ENCODE data around the gene LGALS3BP. TPM values are rescaled to one million over a fixed set of nuclear protein-coding genes. Genes with fewer than 3 reads are reported as not detected.

Gene LGALS3BP
- total RNA-seq, 1 donor from 2014 or later: 373 TPM

DNA sequence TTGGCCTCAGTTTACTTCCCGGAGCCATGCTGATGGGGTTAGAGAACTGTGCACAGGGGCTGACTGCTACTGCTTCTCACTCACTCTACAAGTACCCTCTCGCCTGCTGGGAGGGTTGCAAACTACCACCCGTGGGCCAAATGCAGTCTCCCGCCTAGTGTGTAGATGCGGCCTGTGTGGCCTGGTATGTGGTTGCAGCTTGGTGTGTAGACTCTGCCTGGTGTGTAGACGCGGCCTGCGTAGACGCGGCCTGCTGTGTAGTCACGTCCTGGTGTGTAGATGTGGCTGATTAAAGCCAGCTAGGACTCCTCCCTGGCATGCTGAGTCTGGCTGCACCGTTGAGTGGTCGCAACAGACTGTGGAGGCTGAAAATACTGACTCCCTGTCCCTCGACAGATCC is 22.6 kb upstream of the LGALS3BP start:
- Mint-ChIP-seq H3K4me3 (no peak overlapping the region), H3K9me3 (no peaks in the 10 kb centered on the region), H3K4me1 (peaks cover 6% of the 10 kb centered on the region), H3K27me3 (ENCODE audit: low read depth) (no peaks in the 10 kb centered on the region), H3K36me3 (peaks cover 8% of the 10 kb centered on the region), H3K27ac (no peak overlapping the region)
- TF ChIP-seq, protein P1, sequence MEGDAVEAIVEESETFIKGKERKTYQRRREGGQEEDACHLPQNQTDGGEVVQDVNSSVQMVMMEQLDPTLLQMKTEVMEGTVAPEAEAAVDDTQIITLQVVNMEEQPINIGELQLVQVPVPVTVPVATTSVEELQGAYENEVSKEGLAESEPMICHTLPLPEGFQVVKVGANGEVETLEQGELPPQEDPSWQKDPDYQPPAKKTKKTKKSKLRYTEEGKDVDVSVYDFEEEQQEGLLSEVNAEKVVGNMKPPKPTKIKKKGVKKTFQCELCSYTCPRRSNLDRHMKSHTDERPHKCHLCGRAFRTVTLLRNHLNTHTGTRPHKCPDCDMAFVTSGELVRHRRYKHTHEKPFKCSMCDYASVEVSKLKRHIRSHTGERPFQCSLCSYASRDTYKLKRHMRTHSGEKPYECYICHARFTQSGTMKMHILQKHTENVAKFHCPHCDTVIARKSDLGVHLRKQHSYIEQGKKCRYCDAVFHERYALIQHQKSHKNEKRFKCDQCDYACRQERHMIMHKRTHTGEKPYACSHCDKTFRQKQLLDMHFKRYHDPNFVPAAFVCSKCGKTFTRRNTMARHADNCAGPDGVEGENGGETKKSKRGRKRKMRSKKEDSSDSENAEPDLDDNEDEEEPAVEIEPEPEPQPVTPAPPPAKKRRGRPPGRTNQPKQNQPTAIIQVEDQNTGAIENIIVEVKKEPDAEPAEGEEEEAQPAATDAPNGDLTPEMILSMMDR (IDR thresholded peaks at IDR 0.05; ENCODE audit: unreplicated experiment): no peak
- no peak for DNase-seq (ENCODE audit: low spot score in 2 of 2, unreplicated experiment in 2 of 2)

- Mint-ChIP-seq H3K27ac (no peak overlapping the region), H3K4me3 (no peak overlapping the region), H3K4me1 (peaks cover 1% of the 10 kb centered on the region), H3K36me3 (peaks cover 13% of the 10 kb centered on the region), H3K9me3 (no peaks in the 10 kb centered on the region), H3K27me3 (ENCODE audit: low read depth) (no peaks in the 10 kb centered on the region)
- TF ChIP-seq, protein P1 (IDR thresholded peaks at IDR 0.05; ENCODE audit: unreplicated experiment): no peak
- DNase-seq (ENCODE audit: low spot score in 2 of 2, unreplicated experiment in 2 of 2): no peak
Measured at GRCh38 chr17:79001190-79002020, 21.7 kb upstream of the LGALS3BP start.

DNA sequence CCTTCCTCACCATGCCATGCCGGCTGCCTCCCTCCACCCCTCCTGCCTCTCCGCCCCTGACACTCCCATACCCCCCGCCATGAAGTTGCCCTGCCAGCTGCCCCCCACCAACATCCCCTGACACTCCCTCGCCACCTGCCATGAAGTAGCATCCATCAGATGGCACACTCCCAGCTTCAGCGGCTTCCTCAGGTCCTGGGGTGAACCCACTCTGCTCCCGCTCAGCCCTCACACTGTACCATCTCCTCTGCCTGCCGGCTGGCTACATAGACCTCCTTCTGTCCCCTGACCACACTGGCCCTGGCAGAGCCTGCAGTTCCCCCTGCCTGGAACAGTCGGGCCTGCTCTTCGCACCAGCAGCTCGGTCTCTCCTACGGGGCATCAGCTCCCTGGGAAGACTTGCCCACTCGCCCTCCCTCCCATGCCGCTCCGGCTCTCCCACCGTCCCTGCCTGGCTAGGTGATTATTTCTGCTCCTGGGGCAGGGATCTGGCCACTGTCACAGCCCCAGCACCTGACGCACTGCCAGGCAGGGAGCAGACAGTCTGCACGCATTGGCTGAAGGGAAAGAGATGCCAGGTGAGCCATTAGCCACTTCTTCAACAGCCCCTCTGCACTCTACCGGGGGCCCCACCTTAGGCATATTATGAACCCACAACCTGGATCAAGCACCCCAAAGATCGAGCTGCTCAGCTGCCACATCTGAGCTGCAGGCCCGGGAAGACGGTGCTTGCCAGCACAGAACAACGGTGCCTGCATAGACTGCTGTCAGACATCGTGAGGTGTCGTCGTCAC is 20.9 kb upstream of the LGALS3BP start:
- Mint-ChIP-seq H3K4me1 (no peaks in the 10 kb centered on the region), H3K36me3 (peaks cover 16% of the 10 kb centered on the region), H3K27ac (no peak overlapping the region), H3K4me3 (no peak overlapping the region), H3K27me3 (ENCODE audit: low read depth) (no peaks in the 10 kb centered on the region), H3K9me3 (no peaks in the 10 kb centered on the region)
- no peak for DNase-seq (ENCODE audit: low spot score in 2 of 2, unreplicated experiment in 2 of 2)
- TF ChIP-seq, protein P1 (IDR thresholded peaks at IDR 0.05; ENCODE audit: unreplicated experiment): no peak

DNA sequence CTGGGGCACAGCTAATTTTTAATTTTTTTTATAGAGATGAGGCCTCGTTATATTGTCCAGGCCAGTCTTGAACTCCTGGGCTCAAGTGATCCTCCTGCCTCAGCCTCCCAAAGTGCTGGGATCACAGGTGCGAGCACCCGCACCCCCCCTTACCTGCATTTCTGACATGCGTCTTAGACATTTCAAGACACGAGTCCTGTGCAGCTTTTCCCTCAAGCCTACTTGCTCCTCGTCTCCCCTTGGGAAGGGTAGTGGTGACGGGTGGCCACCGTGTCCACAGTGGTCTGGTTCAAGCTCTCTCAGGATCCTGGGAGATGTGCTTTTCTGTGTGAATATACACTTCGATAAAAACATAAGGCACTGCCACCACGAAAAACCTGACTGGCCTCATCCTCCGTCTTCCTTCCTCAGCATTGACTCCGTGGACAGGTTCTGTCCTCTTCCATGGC is 20.2 kb upstream of the LGALS3BP start:
- Mint-ChIP-seq H3K4me3 (no peak overlapping the region), H3K27ac (no peak overlapping the region), H3K27me3 (ENCODE audit: low read depth) (no peaks in the 10 kb centered on the region), H3K4me1 (no peaks in the 10 kb centered on the region), H3K9me3 (no peaks in the 10 kb centered on the region), H3K36me3 (peaks cover 19% of the 10 kb centered on the region)
- TF ChIP-seq, protein P1 (IDR thresholded peaks at IDR 0.05; ENCODE audit: unreplicated experiment): no peak
- no peak for DNase-seq (ENCODE audit: low spot score in 2 of 2, unreplicated experiment in 2 of 2)

DNA sequence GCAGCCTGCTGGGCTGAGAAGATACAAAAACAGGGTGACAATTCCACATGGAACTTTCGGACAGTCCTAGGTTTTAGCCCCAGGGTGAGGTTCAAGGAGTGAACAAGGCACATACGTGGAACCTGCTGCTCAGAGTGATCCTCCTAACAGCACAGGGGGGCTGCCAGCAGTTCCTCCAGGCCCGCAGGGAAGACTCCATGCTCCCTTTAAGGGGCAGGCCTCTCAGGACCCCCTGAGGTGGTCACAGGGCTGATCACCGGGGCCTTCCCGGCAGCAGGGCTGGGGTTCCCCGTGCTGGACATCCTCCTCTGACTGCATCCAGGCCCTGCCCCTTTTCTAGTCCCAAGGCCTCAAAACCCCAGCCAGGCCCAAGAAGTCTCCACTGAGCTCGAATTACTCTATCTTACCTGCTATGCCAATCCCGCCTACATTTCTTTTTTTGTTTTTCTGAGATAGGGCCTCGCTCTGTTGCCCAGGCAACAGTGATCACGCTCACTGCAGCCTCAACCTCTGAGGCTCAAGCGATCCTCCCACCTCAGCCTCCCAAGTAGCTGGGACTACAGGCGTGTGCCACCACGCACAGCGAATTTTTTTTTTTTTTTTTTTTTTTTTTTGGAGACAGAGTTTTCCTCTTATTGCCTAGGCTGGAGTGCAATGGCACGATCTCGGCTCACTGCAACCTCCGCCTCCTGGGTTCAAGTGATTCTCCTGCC is 19.5 kb upstream of the LGALS3BP start:
- Mint-ChIP-seq H3K36me3 (peaks cover 23% of the 10 kb centered on the region), H3K27me3 (ENCODE audit: low read depth) (no peaks in the 10 kb centered on the region)
- TF ChIP-seq, protein P1 (IDR thresholded peaks at IDR 0.05; ENCODE audit: unreplicated experiment): no peak

More for the DNA sequence above, 19.5 kb upstream of the LGALS3BP start:
- DNase-seq (ENCODE audit: low spot score in 2 of 2, unreplicated experiment in 2 of 2): no peak
- H3K27ac Mint-ChIP-seq: no peak overlapping the region
- H3K9me3 Mint-ChIP-seq: no peaks in the 10 kb centered on the region
- H3K4me3 Mint-ChIP-seq: no peak overlapping the region
- no peaks in the 10 kb centered on the region for H3K4me1 Mint-ChIP-seq
